Renal cortical epithelial cell (primary cell): Measurements from ENCODE around the gene SH2D4B. TPM values are rescaled to one million over a fixed set of nuclear protein-coding genes. Genes with fewer than 3 reads are reported as not detected.

Source experiments
- DNase-seq: peaks from one replicate; pipeline ENCODE4 v3.0.0-alpha.2; 2011; ENCODE audit warnings: low read depth
- total RNA-seq: library from RNA; depleted of rRNA; stranded (reverse); fragments of >200 nt; gene quantifications from 2 replicates; pipeline ENCODE4 v1.2.3, GENCODE V29; 2014

Gene SH2D4B
- total RNA-seq, 1 donor from 2014 or later: under 0.01 TPM

GRCh38 chr10:80589726-80590373 is 52.1 kb downstream of the SH2D4B start:
- DNase-seq: no peak

- no peak for DNase-seq
Measured at GRCh38 chr10:80590585-80591125, 53.0 kb downstream of the SH2D4B start.

GRCh38 chr10:80596391-80597257 is 58.9 kb downstream of the SH2D4B start:
- peak; percentile 36 for DNase-seq

GRCh38 chr10:80598084-80598798 is 60.5 kb downstream of the SH2D4B start:
- DNase-seq: no peak

- DNase-seq: no peak
Measured at GRCh38 chr10:80598951-80599350, 61.2 kb downstream of the SH2D4B start.

GRCh38 chr10:80599424-80599847 is 61.7 kb downstream of the SH2D4B start:
- peak; percentile 22 for DNase-seq

- DNase-seq: no peak
Measured at GRCh38 chr10:80600256-80600655, 62.6 kb downstream of the SH2D4B start.

GRCh38 chr10:80602881-80603280 is 65.2 kb downstream of the SH2D4B start:
- no peak for DNase-seq

GRCh38 chr10:80603516-80603915 is 65.8 kb downstream of the SH2D4B start:
- no peak for DNase-seq

- DNase-seq: no peak
Measured at GRCh38 chr10:80608706-80609105, 71.0 kb downstream of the SH2D4B start.

GRCh38 chr10:80609331-80609730 is 71.6 kb downstream of the SH2D4B start:
- DNase-seq: no peak

- no peak for DNase-seq
Measured at GRCh38 chr10:80611481-80612185, 73.9 kb downstream of the SH2D4B start.

GRCh38 chr10:80612261-80612660 is 74.6 kb downstream of the SH2D4B start:
- no peak for DNase-seq

GRCh38 chr10:80613466-80614170 is 75.9 kb downstream of the SH2D4B start:
- peak; percentile 25 for DNase-seq

GRCh38 chr10:80614576-80615416 is 77.1 kb downstream of the SH2D4B start:
- no peak for DNase-seq

GRCh38 chr10:80617807-80618206 is 80.1 kb downstream of the SH2D4B start:
- DNase-seq: no peak

GRCh38 chr10:80619036-80619435 is 81.3 kb downstream of the SH2D4B start:
- no peak for DNase-seq

GRCh38 chr10:80622153-80622552 is 84.5 kb downstream of the SH2D4B start:
- DNase-seq: no peak

- no peak for DNase-seq
Measured at GRCh38 chr10:80630324-80630723, 92.6 kb downstream of the SH2D4B start.

GRCh38 chr10:80632742-80633141 is 95.0 kb downstream of the SH2D4B start:
- no peak for DNase-seq
